Measurements from ENCODE around the gene SLC39A5. TPM values are rescaled to one million over a fixed set of nuclear protein-coding genes. Genes with fewer than 3 reads are reported as not detected.

Gene SLC39A5
- total RNA-seq, 1 donor from 2014 or later = not detected

DNA sequence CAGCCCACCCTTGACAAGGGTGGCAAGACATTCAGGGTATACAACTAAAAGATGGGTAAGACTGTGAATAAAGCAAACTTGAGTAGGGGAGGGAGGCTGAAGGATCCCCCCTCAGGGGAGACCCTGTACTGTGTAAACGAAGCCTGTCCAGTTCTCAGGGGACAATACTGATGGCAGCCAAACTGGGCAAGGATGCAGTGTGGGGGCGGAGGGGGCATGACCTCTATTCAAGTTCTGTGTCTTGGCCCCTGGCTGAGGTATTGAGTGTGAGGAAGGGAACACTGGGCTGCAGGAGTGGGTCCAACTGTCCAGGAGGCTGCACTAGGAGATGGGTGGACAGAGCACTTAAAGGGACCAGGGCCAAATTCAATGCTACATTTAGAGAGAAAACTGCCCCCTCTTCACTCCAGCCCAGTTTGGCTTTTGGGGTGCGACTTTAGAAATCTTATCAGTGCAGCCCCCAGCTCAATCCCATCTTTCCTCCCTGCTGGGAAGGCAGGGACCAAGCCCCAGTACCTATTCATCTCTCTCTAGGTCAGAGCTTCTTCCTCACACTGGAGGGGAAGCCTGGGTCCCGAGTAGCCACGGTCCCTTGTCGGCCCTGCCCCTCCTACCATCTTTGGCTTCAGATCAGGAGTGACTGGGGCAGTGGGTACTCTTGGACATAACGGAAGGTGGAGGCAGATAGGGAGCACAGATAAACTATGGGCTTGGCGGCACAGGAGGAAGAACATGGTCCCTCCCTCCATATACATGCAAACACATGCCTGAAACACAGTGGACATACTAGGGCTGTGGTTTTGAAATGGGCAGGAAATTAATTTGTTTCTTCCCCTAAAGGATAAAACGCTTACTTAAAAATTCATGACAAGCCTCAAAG, 11.8 kb downstream of the SLC39A5 start:
- TF ChIP-seq, protein P1, sequence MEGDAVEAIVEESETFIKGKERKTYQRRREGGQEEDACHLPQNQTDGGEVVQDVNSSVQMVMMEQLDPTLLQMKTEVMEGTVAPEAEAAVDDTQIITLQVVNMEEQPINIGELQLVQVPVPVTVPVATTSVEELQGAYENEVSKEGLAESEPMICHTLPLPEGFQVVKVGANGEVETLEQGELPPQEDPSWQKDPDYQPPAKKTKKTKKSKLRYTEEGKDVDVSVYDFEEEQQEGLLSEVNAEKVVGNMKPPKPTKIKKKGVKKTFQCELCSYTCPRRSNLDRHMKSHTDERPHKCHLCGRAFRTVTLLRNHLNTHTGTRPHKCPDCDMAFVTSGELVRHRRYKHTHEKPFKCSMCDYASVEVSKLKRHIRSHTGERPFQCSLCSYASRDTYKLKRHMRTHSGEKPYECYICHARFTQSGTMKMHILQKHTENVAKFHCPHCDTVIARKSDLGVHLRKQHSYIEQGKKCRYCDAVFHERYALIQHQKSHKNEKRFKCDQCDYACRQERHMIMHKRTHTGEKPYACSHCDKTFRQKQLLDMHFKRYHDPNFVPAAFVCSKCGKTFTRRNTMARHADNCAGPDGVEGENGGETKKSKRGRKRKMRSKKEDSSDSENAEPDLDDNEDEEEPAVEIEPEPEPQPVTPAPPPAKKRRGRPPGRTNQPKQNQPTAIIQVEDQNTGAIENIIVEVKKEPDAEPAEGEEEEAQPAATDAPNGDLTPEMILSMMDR (IDR thresholded peaks at IDR 0.05; ENCODE audit: unreplicated experiment) = no peak

DNA sequence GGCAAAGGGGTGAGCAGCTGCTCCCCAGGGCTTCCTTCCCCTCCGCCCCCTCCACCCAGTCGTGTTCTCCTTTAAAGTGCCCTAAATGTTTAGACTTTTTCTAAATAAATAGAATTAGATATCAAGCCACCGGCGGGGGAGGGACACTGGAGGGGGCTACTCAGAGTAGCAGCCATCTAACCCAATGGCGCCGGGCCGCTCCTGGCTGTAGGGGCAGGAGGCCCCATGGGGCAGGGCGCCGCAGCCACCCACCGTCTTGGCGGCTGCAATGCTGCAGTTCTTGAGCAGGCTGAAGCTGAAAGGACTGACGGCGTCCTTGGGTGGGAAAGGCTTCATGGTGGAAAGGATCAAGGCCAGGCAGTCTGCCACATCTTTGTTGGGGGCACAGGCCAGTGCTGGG, 13.1 kb downstream of the SLC39A5 start:
- TF ChIP-seq, protein P1 (IDR thresholded peaks at IDR 0.05; ENCODE audit: unreplicated experiment) = no peak
- no peak overlapping the region for H3K27ac Mint-ChIP-seq (ENCODE audit: unreplicated experiment)
- no peaks in the 10 kb centered on the region for H3K4me1 Mint-ChIP-seq (ENCODE audit: unreplicated experiment)
- no peak overlapping the region for H3K4me3 Mint-ChIP-seq (ENCODE audit: unreplicated experiment)
- peaks cover 7% of the 10 kb centered on the region for H3K27me3 Mint-ChIP-seq (ENCODE audit: unreplicated experiment)
- DNase-seq (ENCODE audit: low spot score) = no peak
- H3K36me3 Mint-ChIP-seq (ENCODE audit: low read depth, unreplicated experiment) = peaks cover 42% of the 10 kb centered on the region
- no peaks in the 10 kb centered on the region for H3K9me3 Mint-ChIP-seq (ENCODE audit: unreplicated experiment)

More for the DNA sequence above, 11.8 kb downstream of the SLC39A5 start:
- no peaks in the 10 kb centered on the region for H3K4me1 Mint-ChIP-seq (ENCODE audit: unreplicated experiment)
- H3K36me3 Mint-ChIP-seq (ENCODE audit: low read depth, unreplicated experiment) = peaks cover 31% of the 10 kb centered on the region
- peaks cover 7% of the 10 kb centered on the region for H3K27me3 Mint-ChIP-seq (ENCODE audit: unreplicated experiment)
- peak overlapping the region; percentile 76 for H3K4me3 Mint-ChIP-seq (ENCODE audit: unreplicated experiment)
- H3K27ac Mint-ChIP-seq (ENCODE audit: unreplicated experiment) = no peak overlapping the region
- H3K9me3 Mint-ChIP-seq (ENCODE audit: unreplicated experiment) = no peaks in the 10 kb centered on the region
- no peak for DNase-seq (ENCODE audit: low spot score)

DNA sequence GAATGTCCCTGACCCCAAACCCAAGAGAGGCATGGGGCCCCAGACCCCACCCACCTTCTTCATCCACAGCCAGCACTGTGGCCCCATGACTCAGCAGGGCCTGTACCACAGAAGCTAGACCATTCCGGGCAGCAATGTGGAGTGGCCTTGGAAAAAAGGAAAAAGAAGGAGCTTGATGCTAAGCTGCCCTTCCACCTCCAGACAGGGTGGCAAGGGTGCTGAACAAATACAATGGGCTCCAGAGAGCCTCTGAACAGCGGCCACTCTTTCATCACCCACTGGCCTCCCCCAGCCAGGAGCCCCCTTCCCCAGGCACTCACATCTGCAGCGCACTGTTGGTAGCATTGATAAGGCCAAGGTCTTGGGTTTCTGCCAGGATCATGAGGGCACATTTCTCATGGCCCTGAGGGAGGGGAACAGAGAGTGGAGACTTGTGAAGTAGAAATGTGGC, 13.9 kb downstream of the SLC39A5 start:
- TF ChIP-seq, protein P1 (IDR thresholded peaks at IDR 0.05; ENCODE audit: unreplicated experiment) = no peak
- no peak overlapping the region for H3K4me3 Mint-ChIP-seq (ENCODE audit: unreplicated experiment)
- no peak overlapping the region for H3K27ac Mint-ChIP-seq (ENCODE audit: unreplicated experiment)
- peaks cover 42% of the 10 kb centered on the region for H3K36me3 Mint-ChIP-seq (ENCODE audit: low read depth, unreplicated experiment)
- peaks cover 7% of the 10 kb centered on the region for H3K27me3 Mint-ChIP-seq (ENCODE audit: unreplicated experiment)
- no peaks in the 10 kb centered on the region for H3K9me3 Mint-ChIP-seq (ENCODE audit: unreplicated experiment)
- no peak for DNase-seq (ENCODE audit: low spot score)
- no peaks in the 10 kb centered on the region for H3K4me1 Mint-ChIP-seq (ENCODE audit: unreplicated experiment)

DNA sequence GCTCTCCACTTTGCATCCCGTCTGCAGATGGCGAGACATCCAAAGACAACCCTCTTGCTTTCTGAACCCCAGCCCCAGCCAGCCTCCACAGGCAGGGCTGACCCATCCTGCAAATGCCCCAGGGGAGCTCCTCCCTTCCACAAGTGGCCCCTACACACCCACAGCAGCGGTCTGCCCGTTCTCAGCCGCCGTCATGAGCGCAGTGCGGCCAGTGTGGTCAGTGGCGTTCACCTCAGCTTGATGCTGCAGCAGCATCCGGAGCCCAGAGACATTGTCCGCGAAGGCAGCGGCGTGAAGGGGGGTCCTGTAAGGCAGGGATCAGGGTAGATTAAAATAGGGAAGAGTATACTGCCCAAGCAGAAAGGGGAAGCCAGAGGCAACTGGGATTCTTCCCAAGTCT, 14.6 kb downstream of the SLC39A5 start:
- Mint-ChIP-seq H3K27ac (ENCODE audit: unreplicated experiment) (no peak overlapping the region), H3K36me3 (ENCODE audit: low read depth, unreplicated experiment) (peaks cover 46% of the 10 kb centered on the region), H3K9me3 (ENCODE audit: unreplicated experiment) (no peaks in the 10 kb centered on the region), H3K4me1 (ENCODE audit: unreplicated experiment) (no peaks in the 10 kb centered on the region), H3K27me3 (ENCODE audit: unreplicated experiment) (peaks cover 7% of the 10 kb centered on the region), H3K4me3 (ENCODE audit: unreplicated experiment) (peak overlapping the region; percentile 65)
- TF ChIP-seq, protein P1 (IDR thresholded peaks at IDR 0.05; ENCODE audit: unreplicated experiment) = no peak
- no peak for DNase-seq (ENCODE audit: low spot score)

DNA sequence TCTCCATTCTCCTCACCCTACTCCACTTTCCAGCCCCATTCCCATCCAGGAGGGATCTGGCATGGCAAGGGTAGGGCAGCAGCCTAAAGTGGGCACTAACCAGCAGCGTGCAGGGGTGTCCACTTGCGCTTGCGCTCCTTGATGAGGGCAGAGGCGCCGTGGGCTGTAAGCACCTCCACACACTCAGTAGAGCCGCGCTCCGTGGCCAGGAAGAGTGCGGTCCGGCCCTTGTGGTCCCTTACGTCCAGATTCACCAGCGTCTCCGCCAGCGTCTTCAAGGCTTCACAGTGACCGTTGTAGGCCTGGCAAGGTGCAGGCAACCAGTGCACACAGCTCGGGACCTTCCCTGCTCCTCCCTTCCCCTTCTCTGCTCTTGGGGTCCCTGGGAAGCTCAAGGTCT, 18.1 kb downstream of the SLC39A5 start:
- H3K36me3 Mint-ChIP-seq (ENCODE audit: low read depth, unreplicated experiment) = peaks cover 39% of the 10 kb centered on the region
- no peaks in the 10 kb centered on the region for H3K4me1 Mint-ChIP-seq (ENCODE audit: unreplicated experiment)
- H3K27me3 Mint-ChIP-seq (ENCODE audit: unreplicated experiment) = peaks cover 3% of the 10 kb centered on the region
- no peak overlapping the region for H3K27ac Mint-ChIP-seq (ENCODE audit: unreplicated experiment)
- H3K9me3 Mint-ChIP-seq (ENCODE audit: unreplicated experiment) = no peaks in the 10 kb centered on the region
- H3K4me3 Mint-ChIP-seq (ENCODE audit: unreplicated experiment) = no peak overlapping the region
- no peak for DNase-seq (ENCODE audit: low spot score)
- TF ChIP-seq, protein P1 (IDR thresholded peaks at IDR 0.05; ENCODE audit: unreplicated experiment) = no peak
